H1 (cell line): ENCODE data around the gene NRIP2. TPM values are rescaled to one million over a fixed set of nuclear protein-coding genes. Genes with fewer than 3 reads are reported as not detected.

ENCODE experiments used
- CTCF ChIA-PET: fragments of 300-600 bp; sonication (Branson Sonifier 250); formaldehyde crosslinking; loops from one replicate; lab custom pipeline; 2021; ENCODE audit not compliant: partially characterized antibody; lab: Charles Lee
- POLR2A ChIA-PET: fragments of 300-600 bp; sonication (Branson Sonifier 250); formaldehyde crosslinking; loops from one replicate; lab custom pipeline; 2021; ENCODE audit warnings: inconsistent platforms; ENCODE audit not compliant: partially characterized antibody; lab: Charles Lee
- DNase-seq, 2 experiments: peaks; one replicate each; pipeline versions ENCODE4 v3.0.0 to v3.0.0-alpha.2; 2010 to 2022; ENCODE audit warnings: low spot score in 2 of 2, low read depth in 1 of 2, mixed read lengths in 1 of 2
- FAIRE-seq: peaks from 2 replicates; lab custom pipeline; 2011; peaks lifted over from hg19 to GRCh38; lab: Jason Lieb, UNC
- H2AFZ ChIP-seq: 2 replicates; pipeline ENCODE4 v1.8.1; 2012; ENCODE audit warnings: low read length, inconsistent platforms
- H2AK5ac ChIP-seq: 2 replicates; pipeline ENCODE4 v1.6.1; 2013; ENCODE audit warnings: low read depth, low read length
- H2BK120ac ChIP-seq: replicated peaks from 2 replicates; pipeline ENCODE3; 2013; ENCODE audit warnings: low read depth, low read length, inconsistent platforms
- H2BK12ac ChIP-seq: 2 replicates; pipeline ENCODE4 v1.6.1; 2013; ENCODE audit warnings: low read depth, low read length
- H2BK15ac ChIP-seq: 2 replicates; pipeline ENCODE4 v1.6.1; 2013; ENCODE audit warnings: low read length
- H2BK20ac ChIP-seq: 2 replicates; pipeline ENCODE4 v1.6.1; 2013; ENCODE audit warnings: low read length
- H2BK5ac ChIP-seq: 2 replicates; pipeline ENCODE4 v1.6.1; 2013; ENCODE audit warnings: low read depth, low read length
- H3K14ac ChIP-seq: 2 replicates; pipeline ENCODE4 v1.6.1; 2013; ENCODE audit warnings: inconsistent platforms; ENCODE audit not compliant: insufficient read length
- H3K18ac ChIP-seq: 2 replicates; pipeline ENCODE4 v1.6.1; 2013; ENCODE audit warnings: low read length; ENCODE audit errors: extremely low read depth
- H3K23ac ChIP-seq: 2 replicates; pipeline ENCODE4 v1.6.1; 2013; ENCODE audit warnings: inconsistent platforms; ENCODE audit not compliant: insufficient read length
- H3K23me2 ChIP-seq: 2 replicates; pipeline ENCODE4 v1.6.1; 2013; ENCODE audit warnings: low read depth, low read length
- H3K27ac ChIP-seq: 2 replicates; pipeline ENCODE4 v1.6.1; 2011; ENCODE audit warnings: low read depth, low read length, inconsistent platforms
- H3K27me3 ChIP-seq, 4 experiments: replicated peaks in 1 of 4; 1 replicate in 1 of 4; 2 replicates in 3 of 4; pipeline versions ENCODE4 v1.6.1 to v1.8.1; 2011 to 2013; ENCODE audit warnings: low read length in 3 of 4, mild to moderate bottlenecking in 3 of 4, inconsistent platforms in 2 of 4, mixed read lengths in 2 of 4, moderate library complexity in 1 of 4; ENCODE audit not compliant: control insufficient read depth in 3 of 4, insufficient read depth in 3 of 4; ENCODE audit errors: extremely low read depth in 1 of 4
- H3K36me3 ChIP-seq, 4 experiments: 2 replicates each; pipeline versions ENCODE4 v1.6.1 to v1.8.1; 2011 to 2013; ENCODE audit warnings: mild to moderate bottlenecking in 4 of 4, low read length in 3 of 4, moderate library complexity in 2 of 4, control low read depth in 1 of 4, inconsistent platforms in 1 of 4; ENCODE audit not compliant: insufficient read depth in 4 of 4, control insufficient read depth in 2 of 4
- H3K4ac ChIP-seq: replicated peaks from 2 replicates; pipeline ENCODE3; 2013; ENCODE audit warnings: low read length, low read depth, mixed read lengths, inconsistent platforms; ENCODE audit not compliant: insufficient read length
- H3K4me1 ChIP-seq, 4 experiments: replicated peaks in 1 of 4; 1 replicate in 1 of 4; 2 replicates in 3 of 4; pipeline versions ENCODE4 v1.6.1 to v1.8.1; 2011 to 2013; ENCODE audit warnings: low read length in 3 of 4, inconsistent platforms in 2 of 4, mixed read lengths in 1 of 4; ENCODE audit not compliant: insufficient read depth in 4 of 4, control insufficient read depth in 3 of 4
- H3K4me2 ChIP-seq, 2 experiments: 2 replicates each; pipeline versions ENCODE4 v1.6.1 to v1.8.1; 2011 to 2013; ENCODE audit warnings: low read depth in 2 of 2, low read length in 2 of 2, control low read depth in 1 of 2, inconsistent platforms in 1 of 2, mild to moderate bottlenecking in 1 of 2; ENCODE audit not compliant: insufficient read depth in 1 of 2
- H3K4me3 ChIP-seq, 4 experiments: fragments of 200-600, 300-600 bp in 1 of 4; sonication (generic), shearing (Covaris generic), sonication (Bioruptor Twin) in 1 of 4; 2 replicates each; pipeline versions ENCODE4 v1.5.1 to v1.8.1; 2011 to 2016; ENCODE audit warnings: low read length in 4 of 4, low read depth in 3 of 4, control low read depth in 2 of 4, inconsistent platforms in 2 of 4, mild to moderate bottlenecking in 2 of 4, mixed read lengths in 1 of 4, moderate library complexity in 1 of 4; ENCODE audit not compliant: insufficient read depth in 2 of 4; ENCODE audit errors: extremely low read depth in 1 of 4
- H3K56ac ChIP-seq: replicated peaks from 2 replicates; pipeline ENCODE3; 2013; ENCODE audit warnings: low read depth, mild to moderate bottlenecking, mixed read lengths, low read length, inconsistent platforms; ENCODE audit not compliant: insufficient read length
- H3K79me1 ChIP-seq: 2 replicates; pipeline ENCODE4 v1.6.1; 2013; ENCODE audit warnings: low read depth, low read length, control low read depth
- H3K79me2 ChIP-seq, 2 experiments: 2 replicates each; pipeline versions ENCODE4 v1.6.1 to v1.8.1; 2012 to 2013; ENCODE audit warnings: low read length in 2 of 2, mild to moderate bottlenecking in 2 of 2, inconsistent platforms in 1 of 2; ENCODE audit not compliant: insufficient read depth in 2 of 2, control insufficient read depth in 1 of 2
- H3K9ac ChIP-seq, 4 experiments: replicated peaks in 1 of 4; 1 replicate in 1 of 4; 2 replicates in 3 of 4; pipeline versions ENCODE4 v1.6.1 to v1.8.1; 2011 to 2013; ENCODE audit warnings: low read depth in 3 of 4, low read length in 3 of 4, control low read depth in 2 of 4, mild to moderate bottlenecking in 2 of 4, moderate library complexity in 2 of 4, inconsistent platforms in 1 of 4; ENCODE audit errors: extremely low read depth in 1 of 4
- H3K9me3 ChIP-seq, 2 experiments: 2 replicates each; pipeline versions ENCODE4 v1.6.1 to v1.8.1; 2012 to 2013; ENCODE audit warnings: mild to moderate bottlenecking in 2 of 2, moderate library complexity in 2 of 2, control low read depth in 1 of 2, inconsistent platforms in 1 of 2, low read depth in 1 of 2, low read length in 1 of 2, mixed read lengths in 1 of 2; ENCODE audit not compliant: insufficient read depth in 2 of 2
- H4K20me1 ChIP-seq, 2 experiments: replicated peaks in 1 of 2; 2 replicates each; pipeline versions ENCODE3 to v1.8.1; 2011 to 2013; ENCODE audit warnings: inconsistent platforms in 2 of 2, low read length in 2 of 2, mild to moderate bottlenecking in 1 of 2; ENCODE audit not compliant: insufficient read depth in 2 of 2, control insufficient read depth in 1 of 2
- H4K5ac ChIP-seq: 2 replicates; pipeline ENCODE4 v1.6.1; 2013; ENCODE audit warnings: low read length, low read depth, mixed read lengths, inconsistent platforms; ENCODE audit not compliant: insufficient read length
- H4K8ac ChIP-seq: 2 replicates; pipeline ENCODE4 v1.8.0; 2013; ENCODE audit warnings: mild to moderate bottlenecking, moderate library complexity, low read length, inconsistent platforms; ENCODE audit not compliant: insufficient read depth; ENCODE audit errors: extremely low read depth
- H4K91ac ChIP-seq: replicated peaks from 2 replicates; pipeline ENCODE3; 2013; ENCODE audit warnings: low read length, mixed read lengths, inconsistent platforms; ENCODE audit not compliant: insufficient read length
- CEBPB ChIP-seq: IDR thresholded peaks from 2 replicates; pipeline ENCODE4 v1.6.1; 2012; ENCODE audit warnings: low read depth, low read length
- RBBP5 ChIP-seq: IDR thresholded peaks from 2 replicates; pipeline ENCODE4 v1.7.1; 2012; ENCODE audit warnings: low read depth, mild to moderate bottlenecking, inconsistent platforms, low read length, moderate library complexity, borderline replicate concordance
- TAF1 ChIP-seq: IDR thresholded peaks from 2 replicates; pipeline ENCODE4 v1.6.1; 2011; ENCODE audit warnings: mild to moderate bottlenecking, low read depth, low read length
- WGBS, 2 experiments: shearing (Covaris generic) in 1 of 2; methylation state at CpG; one replicate each; pipeline versions ENCODE4 v1.1.6 to v1.1.7; 2013 to 2015; ENCODE audit warnings: low lambda C conversion rate in 2 of 2, mixed read lengths in 2 of 2, inconsistent platforms in 1 of 2, low coverage in 1 of 2, missing lambda C conversion rate in 1 of 2; ENCODE audit not compliant: insufficient replicate concordance in 2 of 2, insufficient coverage in 1 of 2, insufficient read length in 1 of 2; ENCODE audit errors: extremely low coverage in 1 of 2, missing lambda C conversion rate in 1 of 2; 5-methylcytosine and 5-hydroxymethylcytosine counted together
- polyA plus RNA-seq, 7 experiments: library from polyadenylated mRNA; depleted of rRNA in 3 of 7; stranded (reverse) in 5 of 7; unstranded in 2 of 7; fragments of >200 nt in 5 of 7; fragments of 200-250 nt in 2 of 7; gene quantifications; 1 replicate in 5 of 7; 2 replicates in 1 of 7; 4 replicates in 1 of 7; pipeline versions ENCODE4 v1.2.1 to v1.2.3, GENCODE V29; 2011 to 2013; ENCODE audit warnings: missing spikeins in 2 of 7, mixed read lengths in 2 of 7
- total RNA-seq: library from RNA; stranded (reverse); fragmentation: NEBNext Ultra II Directional; extraction: Animal tissue kit (Norgen Biotek cat#: 25700); gene quantifications from 2 replicates; pipeline ENCODE4 v1.2.1, GENCODE V29; 2021

NRIP2 gene
- total and polyA plus RNA-seq, 2 of the 8 experiments (the other 6 are each of a cell fraction or from before 2014, with no cell fraction given), result 0.06 TPM; not detected in 1

GRCh38 chr12:2820432-2820831 lies 14.4 kb downstream of the NRIP2 start:
- no peak overlapping the region for H2BK20ac ChIP-seq
- H3K4ac ChIP-seq, result no peak overlapping the region
- 69% methylated on average over 7 of the region's 9 CpGs; no CpG with 5 or more reads in 1 of the 2 experiments for WGBS, 2 experiments
- peaks cover 0 to 13% (median 6%) of the 10 kb centered on the region in 4 experiments; a peak in 5 of 7 replicates for H3K4me1 ChIP-seq
- H2BK12ac ChIP-seq, result no peak overlapping the region
- ChIA-PET POLR2A (interaction anchor here (0.8 to 8.7 kb wide), 4 partner anchors 7 to 29 kb away, joined by 3 to 58 read pairs (median 11); partner anchors contain the start of genes ITFG2 and NRIP2), CTCF (interaction anchor here (0.6 to 3.4 kb wide), 7 partner anchors 7 to 214 kb away, joined by 3 to 12 read pairs (median 4); no protein-coding TSS in a partner anchor)
- no peaks in the 10 kb centered on the region for H3K23me2 ChIP-seq
- no peak overlapping the region for H3K14ac ChIP-seq
- H3K27ac ChIP-seq, result no peak overlapping the region; the same call in 1 of the 2 replicates
- no peak overlapping the region for H3K56ac ChIP-seq
- no peaks in the 10 kb centered on the region; the same call in 1 of the 2 replicates for H3K79me1 ChIP-seq
- no peak overlapping the region for H3K23ac ChIP-seq
- H3K9ac ChIP-seq, result no peak overlapping the region; a peak in 1 of 7 replicates
- FAIRE-seq (no peak), DNase-seq (no peak)
- H3K27me3 ChIP-seq, result no peaks in the 10 kb centered on the region
- H3K79me2 ChIP-seq, result peaks cover 0 to 4% of the 10 kb centered on the region in 2 experiments; a peak in 1 of 4 replicates
- no peaks in the 10 kb centered on the region for H3K9me3 ChIP-seq
- no peak overlapping the region for H2BK120ac ChIP-seq
- H3K4me3 ChIP-seq, result no peak overlapping the region
- peaks cover 16 to 55% (median 24%) of the 10 kb centered on the region in 4 experiments; a peak in 7 of 8 replicates for H3K36me3 ChIP-seq
- no peak overlapping the region for H2AK5ac ChIP-seq
- peaks cover 0 to 11% of the 10 kb centered on the region in 2 experiments for H4K20me1 ChIP-seq
- H2AFZ ChIP-seq, result no peak overlapping the region
- no peak overlapping the region; the same call in 1 of the 2 replicates for H4K8ac ChIP-seq
- no peak overlapping the region for H3K18ac ChIP-seq
- H4K5ac ChIP-seq, result no peak overlapping the region
- H4K91ac ChIP-seq, result no peak overlapping the region
- no peak overlapping the region for H2BK15ac ChIP-seq
- no peak overlapping the region for H2BK5ac ChIP-seq
- H3K4me2 ChIP-seq, result no peak overlapping the region
- TF ChIP-seq CEBPB (no peak), RBBP5 (no peak), TAF1 (no peak)
